GM18499 (cell line): Measurements from ENCODE around the gene PRPSAP1.
"Not testable (repeated sequence)": the region's sequence is repeated elsewhere in the genome, so short reads cannot be mapped to it uniquely, and the experiment has no call there.

Experiments used
- ATAC-seq: cut with Tn5 transposase; IDR thresholded peaks from one replicate; pipeline ENCODE4 v1.9.1; 2021; ENCODE audit warnings: moderate number of reproducible peaks; ENCODE audit not compliant: insufficient read depth, unreplicated experiment

The PRPSAP1 gene

DNA sequence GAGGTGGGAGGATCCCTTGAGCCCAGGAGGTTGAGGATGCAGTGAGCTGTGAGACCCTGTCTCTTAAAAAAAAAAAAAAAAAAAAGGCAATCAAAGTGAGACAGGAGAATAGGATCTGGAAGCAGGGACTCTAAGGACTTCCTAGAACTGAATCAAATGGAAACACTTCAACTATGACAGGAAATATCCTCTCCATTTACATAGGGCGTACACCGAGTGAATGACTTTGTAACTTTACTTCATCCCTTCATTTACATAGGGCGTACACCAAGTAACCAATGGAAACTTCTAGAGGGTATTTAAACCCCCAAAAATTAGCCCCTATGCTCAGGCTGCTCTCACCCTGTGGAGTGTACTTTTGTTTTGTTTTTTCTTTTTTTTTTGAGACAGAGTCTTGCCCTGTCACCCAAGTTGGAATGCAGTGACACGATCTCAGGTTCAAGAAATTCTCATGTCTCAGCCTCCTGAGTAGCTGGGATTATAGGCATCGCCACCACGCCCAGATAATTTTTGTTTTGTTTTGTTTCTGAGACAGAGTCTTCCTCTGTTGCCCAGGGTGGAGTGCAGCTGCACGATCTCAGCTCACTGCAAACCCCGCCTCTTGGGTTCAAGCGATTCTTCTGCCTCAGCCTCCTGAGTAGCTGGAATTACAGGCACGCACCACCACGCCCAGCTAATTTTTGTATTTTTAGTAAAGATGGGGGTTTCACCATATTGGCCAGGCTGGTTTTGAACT is 9.6 kb upstream of the PRPSAP1 start:
- ATAC-seq = no peak

DNA sequence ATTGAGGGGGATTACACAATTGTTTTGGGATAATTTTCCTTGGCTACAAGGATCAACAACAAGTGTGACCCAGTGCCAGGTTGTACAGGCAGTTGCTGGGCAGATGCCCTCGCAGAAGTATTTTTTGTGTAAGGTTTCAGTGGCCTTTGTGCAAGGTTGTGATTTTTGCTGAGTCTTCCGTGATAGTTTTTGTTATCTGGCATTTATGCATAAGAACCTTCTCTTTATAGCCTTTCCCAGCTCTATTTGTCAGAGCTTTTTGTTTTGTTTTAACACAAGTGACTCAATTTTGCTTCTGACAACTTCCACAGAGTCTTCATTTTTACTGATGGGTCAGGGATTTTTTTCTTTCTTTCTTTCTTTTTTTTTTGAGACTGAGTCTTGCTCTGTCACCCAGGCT is 6.7 kb upstream of the PRPSAP1 start:
- no peak for ATAC-seq

GRCh38 chr17:76359776-76360175 is 6.1 kb upstream of the PRPSAP1 start:
- not testable (repeated sequence) for ATAC-seq

DNA sequence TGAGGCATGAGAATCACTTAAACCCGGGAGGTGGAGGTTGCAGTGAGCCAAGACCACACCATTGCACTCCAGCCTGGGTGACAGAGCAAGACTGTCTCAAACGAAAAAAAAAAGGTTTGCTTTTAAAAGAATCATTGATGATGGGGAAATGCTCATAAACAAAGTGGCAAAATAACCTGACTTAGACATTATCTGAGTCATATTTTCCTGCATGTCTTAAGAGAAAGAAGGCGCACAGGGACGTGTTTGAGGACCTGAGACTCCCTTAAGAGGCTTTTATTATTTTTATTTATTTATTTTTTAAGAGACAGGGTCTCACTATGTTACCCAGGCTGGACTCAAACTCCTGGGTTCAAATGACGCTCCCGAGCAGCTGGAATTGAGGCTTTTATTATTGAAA is 5.7 kb upstream of the PRPSAP1 start:
- no peak for ATAC-seq

- ATAC-seq = no peak
These were observed 4.0 kb upstream of the PRPSAP1 start for GRCh38 chr17:76357597-76358158.

GRCh38 chr17:76356803-76357456 is 3.2 kb upstream of the PRPSAP1 start:
- no peak for ATAC-seq

DNA sequence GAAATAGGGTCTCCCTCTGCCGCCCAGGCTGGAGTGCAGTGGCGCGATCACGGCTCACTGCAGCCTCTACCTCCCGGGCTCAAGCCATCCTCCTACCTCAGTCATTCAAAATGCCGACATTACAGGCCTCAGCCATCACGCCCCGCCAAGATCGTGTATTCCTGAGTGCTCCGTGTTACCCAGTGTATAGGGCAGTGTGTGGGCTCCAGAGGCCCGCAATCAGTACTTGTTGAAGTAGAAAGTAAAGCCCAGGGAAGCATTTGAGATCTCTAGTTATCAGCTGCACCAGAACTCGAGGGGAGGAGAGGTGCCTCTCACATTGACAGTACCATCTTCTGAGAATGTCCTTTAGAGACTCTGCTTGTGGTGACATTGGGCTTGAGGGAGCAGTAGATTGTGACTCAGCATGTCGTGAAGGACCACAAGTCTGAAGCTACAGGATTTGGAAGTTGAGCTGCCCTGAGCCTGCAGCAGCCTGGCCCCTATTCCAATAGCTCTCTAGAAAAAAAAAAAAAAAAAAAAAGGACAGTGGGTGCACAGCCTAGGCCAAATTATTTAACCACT is 1.1 kb upstream of the PRPSAP1 start:
- ATAC-seq = no peak

DNA sequence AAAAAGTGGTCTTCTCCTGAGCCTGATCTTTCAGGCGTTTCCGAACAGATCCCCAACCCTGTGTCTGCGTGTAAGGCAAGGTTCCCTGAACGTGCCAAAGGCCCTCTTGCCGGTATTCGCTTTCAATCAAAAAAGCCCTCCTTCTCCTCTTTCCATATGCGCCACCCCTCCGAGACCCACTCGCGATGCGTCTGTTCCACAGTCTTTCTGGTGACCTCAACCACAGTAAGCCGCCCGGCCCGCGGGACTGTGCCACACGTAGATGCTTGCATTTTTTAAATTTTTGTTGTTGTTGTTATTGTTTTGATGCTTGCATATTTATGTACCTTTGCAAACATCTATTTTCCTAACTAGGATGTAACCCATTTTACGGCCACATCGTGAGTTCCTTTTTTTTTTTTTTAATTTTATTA is 607 bp upstream of the PRPSAP1 start:
- ATAC-seq = no peak

DNA sequence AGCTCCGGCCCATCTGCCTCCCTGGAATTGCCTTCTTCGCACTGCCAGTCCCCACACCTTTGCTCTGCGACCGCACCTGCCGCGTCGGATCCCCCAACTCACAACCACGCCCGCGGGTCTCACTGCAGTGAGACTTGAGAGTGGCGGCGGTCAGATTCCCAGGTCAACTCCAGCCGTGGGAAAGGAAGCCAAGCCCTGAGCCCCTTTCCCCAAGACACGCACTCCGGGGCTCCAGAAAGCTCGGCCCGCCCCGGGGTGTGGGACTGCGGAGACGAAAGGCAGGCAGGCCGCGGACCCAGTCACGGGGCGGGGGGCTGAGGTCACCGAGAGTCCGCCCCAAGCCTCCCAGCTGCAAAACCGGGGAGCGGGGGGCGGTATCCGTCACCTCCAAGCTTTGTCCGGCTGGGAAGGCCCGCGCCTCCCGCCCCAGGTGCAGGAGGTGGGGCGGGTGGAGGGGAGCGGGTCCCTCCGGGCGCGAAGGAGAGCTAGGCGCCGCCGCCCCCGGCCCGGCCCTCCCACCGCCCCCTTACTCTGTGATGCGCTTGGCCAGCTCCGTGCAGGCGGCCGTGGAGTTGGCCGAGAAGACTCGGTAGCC is 615 bp downstream of the PRPSAP1 start:
- no peak for ATAC-seq

DNA sequence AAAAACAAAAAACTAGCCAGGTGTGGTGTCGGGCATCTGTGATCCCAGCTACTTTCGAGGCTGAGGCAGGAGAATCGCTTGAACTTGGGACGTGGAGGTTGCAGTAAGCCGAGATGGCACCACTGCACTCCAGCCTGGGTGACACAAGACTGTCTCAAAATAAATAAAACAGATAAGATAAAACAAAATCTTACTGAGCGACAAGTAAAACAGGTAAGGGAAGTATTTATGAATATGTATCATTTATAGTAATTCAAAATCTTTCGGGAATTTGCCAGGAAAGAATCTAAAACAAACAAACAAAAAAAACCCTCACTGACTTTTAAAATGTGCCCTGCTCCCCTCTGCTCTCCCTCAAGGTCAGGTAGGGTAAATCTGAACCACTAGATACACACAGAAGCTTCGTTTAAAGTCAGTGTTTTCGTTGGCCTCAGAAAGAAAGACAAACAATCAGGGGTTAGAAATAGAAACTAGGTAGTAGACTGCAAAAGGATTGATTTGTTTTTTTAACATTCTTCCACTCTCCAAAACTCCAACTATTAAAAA is 2.1 kb downstream of the PRPSAP1 start:
- ATAC-seq = no peak

DNA sequence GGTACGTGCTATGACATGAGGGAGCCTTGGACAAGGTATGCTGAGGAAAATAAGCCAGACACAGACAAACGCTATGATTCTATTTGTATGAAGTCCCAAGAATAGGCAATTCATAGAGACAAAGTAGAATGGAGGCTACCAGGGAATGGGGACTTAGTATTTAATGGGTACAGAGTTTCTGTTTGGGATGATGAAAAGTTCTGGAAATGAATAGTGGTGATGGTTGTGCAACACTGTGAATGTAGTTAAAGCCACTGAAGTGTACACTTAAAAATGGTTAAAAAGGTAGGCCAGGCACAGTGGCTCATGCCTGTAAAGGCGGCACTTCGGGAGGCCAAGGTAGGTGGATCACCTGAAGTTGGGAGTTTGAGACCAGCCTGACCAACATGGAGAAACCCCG is 3.3 kb downstream of the PRPSAP1 start:
- no peak for ATAC-seq

- not testable (repeated sequence) for ATAC-seq
These were observed 6.8 kb downstream of the PRPSAP1 start for GRCh38 chr17:76346936-76347335.

- ATAC-seq = no peak
These were observed 8.2 kb downstream of the PRPSAP1 start for GRCh38 chr17:76345377-76345974.

- no peak for ATAC-seq
These were observed 10.6 kb downstream of the PRPSAP1 start for GRCh38 chr17:76343106-76343505.

DNA sequence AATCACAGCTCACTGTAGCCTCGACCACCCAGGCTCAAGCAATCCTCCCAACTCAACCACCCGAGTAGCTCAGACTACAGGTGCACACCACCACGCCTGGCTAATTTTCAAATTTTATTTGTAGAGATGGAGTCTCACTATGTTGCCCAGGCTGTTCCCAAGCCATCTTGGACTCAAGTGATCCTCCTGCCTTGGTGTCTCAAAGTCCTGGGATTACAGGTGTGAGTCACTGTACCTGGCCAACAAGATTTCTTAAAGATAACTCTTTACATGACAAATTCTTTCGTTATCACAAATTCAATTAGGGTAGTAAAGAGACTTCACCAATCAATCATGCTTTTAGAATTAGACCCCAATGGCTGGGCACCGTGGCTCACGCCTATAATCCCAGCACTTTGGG is 12.4 kb downstream of the PRPSAP1 start:
- no peak for ATAC-seq

GRCh38 chr17:76337413-76337777 is 16.3 kb downstream of the PRPSAP1 start:
- ATAC-seq = no peak

- no peak for ATAC-seq
These were observed 16.8 kb downstream of the PRPSAP1 start for GRCh38 chr17:76336756-76337412.

- ATAC-seq = no peak
These were observed 17.9 kb downstream of the PRPSAP1 start for GRCh38 chr17:76335716-76336381.
